SK-N-SH (cell line): ENCODE results near the gene PDE6B. TPM values are rescaled to one million over a fixed set of nuclear protein-coding genes. Genes with fewer than 3 reads are reported as not detected.

Experiments used
- CTCF ChIA-PET: fragments of 300-600, 350-600 bp; formaldehyde crosslinking; extraction: SDS; loops from one replicate; lab custom pipeline; 2021; lab: Yijun Ruan, JAX
- POLR2A ChIA-PET: fragments of 350-600 bp; sonication (Branson Sonifier 250); formaldehyde crosslinking; extraction: SDS; loops from one replicate; lab custom pipeline; 2020; ENCODE audit warnings: antibody characterized with exemption, inconsistent platforms; lab: Yijun Ruan, JAX
- DNase-seq: peaks from one replicate; pipeline ENCODE4 v3.0.0; 2012
- H2AFZ ChIP-seq: fragments of 200-600 bp; sonication (generic); 2 replicates; pipeline ENCODE4 v1.8.1; 2016; ENCODE audit warnings: antibody characterized with exemption, mild to moderate bottlenecking, low read depth
- H3F3A ChIP-seq: fragments of 200-600 bp; sonication (generic); replicated peaks from 2 replicates; pipeline ENCODE3; 2016; ENCODE audit warnings: antibody characterized with exemption, mild to moderate bottlenecking; ENCODE audit not compliant: insufficient read depth
- H3K27ac ChIP-seq, 2 experiments: fragments of 200-500 bp in 1 of 2; fragments of 200-600 bp in 1 of 2; sonication (Bioruptor generic) in 1 of 2; sonication (generic), shearing (Covaris generic) in 1 of 2; 2 replicates each; pipeline versions ENCODE4 v1.5.1 to v1.6.1; 2014 to 2016; ENCODE audit warnings: low read depth in 2 of 2, inconsistent platforms in 1 of 2, low read length in 1 of 2, mild to moderate bottlenecking in 1 of 2, mixed read lengths in 1 of 2
- H3K27me3 ChIP-seq: fragments of 200-600 bp; sonication (generic), shearing (Covaris generic); 2 replicates; pipeline ENCODE4 v1.6.1; 2016; ENCODE audit warnings: mixed run types; ENCODE audit not compliant: insufficient read depth
- H3K36me3 ChIP-seq, 2 experiments: fragments of 200-500 bp in 1 of 2; fragments of 200-600 bp in 1 of 2; sonication (Bioruptor generic) in 1 of 2; sonication (generic) in 1 of 2; replicated peaks in 1 of 2; 2 replicates each; pipeline versions ENCODE3 to v1.5.1; 2014 to 2016; ENCODE audit warnings: low read length in 1 of 2, mild to moderate bottlenecking in 1 of 2; ENCODE audit not compliant: insufficient read depth in 2 of 2, control insufficient read depth in 1 of 2
- H3K4me1 ChIP-seq, 2 experiments: fragments of 200-500 bp in 1 of 2; fragments of 200-600 bp in 1 of 2; sonication (Bioruptor generic) in 1 of 2; sonication (generic), shearing (Covaris generic) in 1 of 2; 2 replicates each; pipeline versions ENCODE4 v1.5.1 to v1.6.1; 2014 to 2016; ENCODE audit warnings: low read depth in 1 of 2, low read length in 1 of 2, mixed run types in 1 of 2; ENCODE audit not compliant: insufficient read depth in 2 of 2, control insufficient read depth in 1 of 2
- H3K4me2 ChIP-seq: fragments of 200-600 bp; sonication (generic), shearing (Covaris generic); 2 replicates; pipeline ENCODE4 v1.6.1; 2017; ENCODE audit warnings: mixed run types
- H3K4me3 ChIP-seq, 2 experiments: fragments of 200-500 bp in 1 of 2; fragments of 200-600 bp in 1 of 2; sonication (Bioruptor generic) in 1 of 2; sonication (generic), shearing (Covaris generic) in 1 of 2; 2 replicates each; pipeline versions ENCODE4 v1.5.1 to v1.8.1; 2014 to 2016; ENCODE audit warnings: low read depth in 2 of 2, inconsistent platforms in 1 of 2, low read length in 1 of 2, mild to moderate bottlenecking in 1 of 2, mixed read lengths in 1 of 2, moderate library complexity in 1 of 2
- H3K79me2 ChIP-seq: fragments of 200-600 bp; sonication (generic); 2 replicates; pipeline ENCODE4 v1.8.1; 2017; ENCODE audit warnings: mild to moderate bottlenecking; ENCODE audit not compliant: insufficient read depth
- H3K9ac ChIP-seq: fragments of 200-600 bp; sonication (generic); 2 replicates; pipeline ENCODE4 v1.6.1; 2017; ENCODE audit warnings: mixed run types
- H3K9me2 ChIP-seq: fragments of 200-600 bp; sonication (generic); 2 replicates; pipeline ENCODE4 v1.6.1; 2017; ENCODE audit warnings: mixed run types
- H3K9me3 ChIP-seq: fragments of 200-600 bp; sonication (generic); 2 replicates; pipeline ENCODE4 v1.6.1; 2017; ENCODE audit warnings: mixed run types, mild to moderate bottlenecking, moderate library complexity
- H4K20me1 ChIP-seq: fragments of 200-600 bp; sonication (generic); 2 replicates; pipeline ENCODE4 v1.6.1; 2017; ENCODE audit warnings: mild to moderate bottlenecking, mixed run types; ENCODE audit not compliant: insufficient read depth
- MEF2A ChIP-seq: IDR thresholded peaks from 2 replicates; pipeline ENCODE4 v1.4.0; 2012; ENCODE audit warnings: low read depth, borderline replicate concordance
- NFIC ChIP-seq: IDR thresholded peaks from 2 replicates; pipeline ENCODE4 v1.4.0; 2012; ENCODE audit warnings: borderline replicate concordance
- REST ChIP-seq: IDR thresholded peaks from 2 replicates; pipeline ENCODE4 v1.6.1; 2012; ENCODE audit warnings: mild to moderate bottlenecking, low read depth, low read length, moderate library complexity
- TAF1 ChIP-seq: IDR thresholded peaks from 2 replicates; pipeline ENCODE4 v1.6.1; 2012; ENCODE audit warnings: low read depth, mild to moderate bottlenecking, low read length, moderate library complexity, borderline replicate concordance
- TCF12 ChIP-seq: IDR thresholded peaks from 2 replicates; pipeline ENCODE4 v1.4.0; 2012
- TEAD4 ChIP-seq: IDR thresholded peaks from 2 replicates; pipeline ENCODE4 v1.4.0; 2012; ENCODE audit warnings: mild to moderate bottlenecking, borderline replicate concordance; ENCODE audit not compliant: insufficient read depth
- ZBTB33 ChIP-seq: IDR thresholded peaks from 2 replicates; pipeline ENCODE4 v1.4.0; 2012; ENCODE audit warnings: low read depth, borderline replicate concordance
- WGBS: methylation state at CpG from one replicate; pipeline ENCODE4 v1.1.6; 2017; ENCODE audit warnings: low lambda C conversion rate; 5-methylcytosine and 5-hydroxymethylcytosine counted together
- polyA plus RNA-seq, 3 experiments: library from polyadenylated mRNA; depleted of rRNA; stranded (reverse); fragments of >200 nt; gene quantifications; 2 replicates each; pipeline ENCODE4 v1.2.3, GENCODE V29; 2012

Gene PDE6B
- polyA plus RNA-seq, 1 of the 3 experiments (the other 2 are of a cell fraction), result 1.2 TPM

- Histone ChIP-seq H3K27ac (no peak overlapping the region), H3K9me3 (no peaks in the 10 kb centered on the region), H3K4me2 (no peak overlapping the region), H3K9me2 (no peaks in the 10 kb centered on the region), H3K79me2 (peaks cover 71% of the 10 kb centered on the region), H3K27me3 (no peaks in the 10 kb centered on the region), H2AFZ (no peak overlapping the region), H3F3A (no peaks in the 10 kb centered on the region), H3K9ac (no peak overlapping the region), H3K36me3 (peaks cover 0 to 3% of the 10 kb centered on the region in 2 experiments), H4K20me1 (peaks cover 74% of the 10 kb centered on the region), H3K4me1 (peaks cover 0 to 2% of the 10 kb centered on the region in 2 experiments; a peak in 1 of 4 replicates), H3K4me3 (no peak overlapping the region)
- DNase-seq, result no peak
- POLR2A ChIA-PET, result no interaction called here
- CTCF ChIA-PET, result interaction anchor here (0.7 to 3.3 kb wide), 2 partner anchors 24 to 36 kb away, joined by 3 to 14 read pairs; no protein-coding TSS in a partner anchor
- TF ChIP-seq REST (no peak), TAF1 (no peak), NFIC (no peak), ZBTB33 (no peak), TCF12 (no peak), MEF2A (no peak), TEAD4 (no peak)
- 97% methylated on average over 4 of the region's 8 CpGs for WGBS
Measured at GRCh38 chr4:718460-718859, 93.1 kb downstream of the PDE6B start.

Other genes starting within 250 kb of the PDE6B start
- gene ZNF721, start 126.4 kb upstream of the PDE6B start, polyA plus RNA-seq (2012; rRNA removed), result 5.7 and 7.6 TPM in 2 replicates
- gene PIGG, start 126.4 kb upstream of the PDE6B start, polyA plus RNA-seq (2012; rRNA removed), result 58.0 and 67.8 TPM in 2 replicates
- gene TMEM271, start 49.3 kb upstream of the PDE6B start, polyA plus RNA-seq (2012; rRNA removed), result not detected in 2 replicates
- 976 and 1,185 TPM in 2 replicates for gene ATP5ME, start 48.7 kb downstream of the PDE6B start, polyA plus RNA-seq (2012; rRNA removed)
- gene MYL5, start 49.0 kb downstream of the PDE6B start, polyA plus RNA-seq (2012; rRNA removed), result 46.9 and 51.7 TPM in 2 replicates
- gene SLC49A3, start 63.6 kb downstream of the PDE6B start, polyA plus RNA-seq (2012; rRNA removed), result 0.05 and 0.15 TPM in 2 replicates
- 44.8 and 47.0 TPM in 2 replicates for gene PCGF3, start 80.3 kb downstream of the PDE6B start, polyA plus RNA-seq (2012; rRNA removed)
- 0.56 and 0.65 TPM in 2 replicates for gene CPLX1, start 200.6 kb downstream of the PDE6B start, polyA plus RNA-seq (2012; rRNA removed)